GM04504 (cell line): Measurements from ENCODE around the gene TNFRSF11A.

Experiments used
- DNase-seq: peaks from one replicate; pipeline ENCODE4 v3.0.0-alpha.2; 2012; ENCODE audit warnings: low read depth

The TNFRSF11A gene

DNA sequence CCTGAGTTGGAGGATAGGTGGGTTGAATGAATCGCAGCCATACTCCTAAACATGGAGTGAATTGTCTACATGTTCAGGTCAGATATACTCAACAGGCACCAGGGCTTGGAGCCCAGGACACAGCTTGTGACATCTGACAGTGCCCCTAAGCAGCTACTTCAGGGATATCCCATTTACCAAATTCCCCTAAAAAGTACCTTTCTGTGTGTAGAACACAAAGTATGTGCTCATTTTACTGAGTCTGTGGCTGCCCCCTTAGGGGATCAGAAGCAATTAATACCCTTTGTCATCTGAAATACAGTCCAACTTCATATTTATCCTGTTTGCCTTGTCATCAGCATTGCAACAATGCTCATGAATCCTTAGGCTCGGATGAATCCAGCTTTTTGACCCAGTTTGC, 20.8 kb downstream of the TNFRSF11A start:
- DNase-seq: no peak

DNA sequence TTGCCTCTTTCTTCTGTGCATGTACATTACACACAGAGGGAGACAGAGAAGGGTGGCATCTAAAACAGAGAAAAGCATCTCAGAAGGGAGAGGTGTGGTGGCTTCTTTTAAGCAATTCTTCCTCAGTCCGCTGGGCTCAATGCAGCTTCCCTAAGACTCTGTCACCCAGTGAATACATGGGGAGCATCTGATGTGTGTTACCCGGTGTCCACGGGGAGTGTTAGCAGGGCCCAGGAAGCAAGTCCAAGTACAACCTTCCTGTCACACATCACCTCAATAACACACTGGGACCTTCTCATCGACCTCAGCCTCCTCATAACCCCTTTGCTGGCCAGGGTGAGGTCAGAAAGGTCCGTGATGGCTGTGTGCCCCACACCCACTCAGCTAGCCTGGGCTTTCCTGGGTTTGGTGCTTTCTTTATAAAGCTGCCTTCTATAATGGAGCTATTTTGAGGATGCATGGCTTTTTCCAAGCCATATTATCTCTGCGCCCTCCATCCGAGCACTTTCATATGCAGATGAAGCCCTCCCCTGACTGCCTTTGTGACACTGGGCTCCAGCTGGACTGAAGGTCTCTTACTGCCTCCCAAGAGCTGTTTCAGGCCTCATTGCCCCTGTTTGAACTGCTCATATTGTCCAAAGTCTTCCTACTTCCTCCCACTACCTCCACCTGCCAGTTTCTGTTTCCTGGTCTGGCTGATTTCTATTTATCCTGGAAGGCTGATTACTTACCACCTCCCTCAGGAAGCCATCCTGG, 21.4 kb downstream of the TNFRSF11A start:
- no peak for DNase-seq

DNA sequence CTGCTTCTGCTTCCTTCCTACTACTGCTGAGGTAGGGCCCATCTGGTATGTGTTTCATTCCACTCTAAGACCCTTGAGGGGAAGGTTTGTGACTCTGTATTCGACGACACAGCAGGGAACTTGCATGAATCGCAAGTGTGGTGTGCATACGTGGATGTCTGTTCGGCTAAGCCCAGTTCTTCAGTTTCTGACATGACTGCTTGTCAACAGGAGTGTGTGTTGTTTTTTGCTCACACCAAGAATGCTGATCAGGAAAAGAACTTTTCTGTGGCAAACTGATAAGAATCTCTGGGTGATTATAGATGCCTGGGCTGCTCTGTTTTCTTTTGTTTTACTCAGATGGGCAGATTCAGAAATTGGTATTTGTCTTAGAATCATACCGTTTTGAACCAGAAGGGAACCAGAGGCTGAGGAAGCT, 22.0 kb downstream of the TNFRSF11A start:
- DNase-seq: no peak

DNA sequence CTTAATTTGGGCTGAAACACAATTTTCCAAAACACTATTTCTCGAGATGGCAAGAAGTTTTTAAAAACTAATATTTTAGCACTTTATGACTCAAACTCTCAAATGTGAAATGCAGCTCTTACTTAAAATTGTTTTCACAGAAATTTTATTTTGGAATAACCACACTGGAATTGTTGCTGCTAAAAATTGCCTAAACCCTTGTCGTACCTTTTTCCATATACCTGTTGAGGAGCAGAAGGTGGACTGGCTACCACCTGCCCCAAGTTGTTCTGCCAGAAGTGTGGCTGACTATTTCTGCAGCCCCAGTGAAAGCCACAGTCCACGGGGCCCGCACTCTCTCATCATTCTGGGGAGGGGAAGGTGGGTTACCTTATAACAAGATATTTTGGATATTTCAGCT, 23.4 kb downstream of the TNFRSF11A start:
- DNase-seq: no peak

DNA sequence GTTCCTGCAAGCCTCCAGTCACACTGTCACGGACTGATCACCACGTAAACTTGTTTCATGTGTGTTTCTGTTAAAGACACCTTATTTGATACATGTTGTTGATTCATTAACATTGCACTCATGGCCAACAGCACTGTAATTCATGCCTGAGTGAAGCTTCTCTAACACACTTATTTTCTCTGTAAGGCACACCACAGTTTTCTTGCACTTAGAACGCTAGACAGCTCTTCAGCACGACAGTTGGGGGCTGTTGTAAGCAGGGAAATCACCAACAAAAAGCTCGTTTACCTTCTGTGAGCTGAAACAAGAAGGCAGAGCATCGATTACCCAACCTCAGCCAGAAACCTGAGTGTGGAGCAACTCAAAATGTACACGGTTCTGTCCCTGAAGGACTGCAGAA, 28.1 kb downstream of the TNFRSF11A start:
- no peak for DNase-seq

DNA sequence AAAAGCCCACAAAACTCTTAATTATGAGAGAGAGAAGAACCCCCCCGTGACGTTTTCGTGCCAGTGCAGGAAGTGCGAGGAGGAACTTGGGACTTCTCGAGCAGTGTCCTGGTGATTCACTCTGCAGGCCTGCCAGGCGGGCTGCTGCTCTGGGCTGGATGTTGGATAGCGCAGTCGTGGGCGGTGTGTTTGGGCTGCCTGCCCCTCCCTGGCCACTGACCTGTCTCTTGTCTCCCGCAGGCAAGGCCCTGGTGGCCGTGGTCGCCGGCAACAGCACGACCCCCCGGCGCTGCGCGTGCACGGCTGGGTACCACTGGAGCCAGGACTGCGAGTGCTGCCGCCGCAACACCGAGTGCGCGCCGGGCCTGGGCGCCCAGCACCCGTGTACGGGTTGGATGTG, 29.0 kb downstream of the TNFRSF11A start:
- no peak for DNase-seq

DNA sequence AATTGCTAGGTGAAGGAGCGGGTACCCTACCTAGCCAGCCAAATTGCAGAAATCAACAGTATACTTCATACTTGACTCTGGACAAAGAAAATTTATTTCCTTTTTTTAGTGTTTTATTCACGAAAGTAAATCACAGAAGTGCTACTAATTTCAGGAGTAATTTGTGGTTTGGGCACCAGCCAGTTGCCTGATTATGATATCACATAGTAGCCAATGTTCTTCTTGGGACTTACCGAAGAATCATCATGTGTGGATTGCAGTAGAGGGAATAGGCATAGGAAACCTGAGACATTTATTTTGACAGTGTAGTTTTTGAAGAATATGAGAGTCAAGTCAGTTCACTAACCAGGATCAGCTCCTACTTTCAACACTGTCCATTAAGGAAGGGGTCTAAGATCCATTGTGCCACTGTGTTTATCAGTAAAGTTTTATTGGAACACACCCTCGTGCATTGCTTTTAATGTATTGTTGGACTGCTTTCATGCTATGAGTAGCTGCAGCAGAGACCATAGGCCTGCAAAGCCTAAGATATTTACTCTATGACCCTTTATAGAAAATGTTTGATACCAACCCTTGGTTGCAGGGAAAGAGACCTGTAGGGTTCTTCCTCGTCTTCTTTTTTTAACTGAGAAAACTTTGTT, 32.1 kb downstream of the TNFRSF11A start:
- no peak for DNase-seq

DNA sequence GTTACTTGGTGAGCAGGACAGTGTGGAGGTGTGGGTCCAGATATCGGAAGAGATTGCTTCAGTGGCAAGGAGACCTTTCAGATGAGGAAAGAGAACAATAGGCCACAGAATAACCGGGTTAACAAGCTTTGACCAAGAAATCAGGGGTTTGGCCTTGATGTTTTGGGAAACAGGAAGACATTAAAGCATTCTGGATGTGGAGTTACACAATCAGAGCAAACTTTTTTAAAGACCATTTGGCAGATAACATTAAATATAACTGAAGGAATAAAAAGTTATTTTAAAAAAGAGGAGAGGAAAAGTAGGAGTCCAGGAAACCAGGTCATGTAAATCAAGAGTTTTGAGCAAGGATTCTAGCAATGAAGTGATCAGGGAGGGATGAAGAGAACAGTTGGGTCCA, 35.7 kb downstream of the TNFRSF11A start:
- DNase-seq: no peak

DNA sequence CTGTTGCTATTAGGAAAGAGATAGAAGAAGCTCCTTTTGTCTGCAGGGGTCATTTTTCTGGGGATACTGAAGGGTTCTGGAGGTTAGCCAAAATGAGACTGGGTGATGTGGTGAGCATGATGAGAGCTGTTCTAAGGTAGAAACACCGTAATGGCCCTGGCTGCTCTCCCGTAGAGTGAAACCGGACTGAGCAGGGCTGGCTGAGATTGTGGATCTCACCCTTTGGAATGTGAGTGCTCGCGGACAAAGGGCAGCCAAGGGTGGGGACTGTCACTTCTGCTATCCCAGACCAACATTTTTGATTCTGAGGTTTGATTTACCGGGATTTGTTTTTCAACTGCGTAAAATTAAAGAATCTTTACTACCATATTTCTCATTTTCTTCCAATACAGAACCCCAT, 36.2 kb downstream of the TNFRSF11A start:
- DNase-seq: no peak

DNA sequence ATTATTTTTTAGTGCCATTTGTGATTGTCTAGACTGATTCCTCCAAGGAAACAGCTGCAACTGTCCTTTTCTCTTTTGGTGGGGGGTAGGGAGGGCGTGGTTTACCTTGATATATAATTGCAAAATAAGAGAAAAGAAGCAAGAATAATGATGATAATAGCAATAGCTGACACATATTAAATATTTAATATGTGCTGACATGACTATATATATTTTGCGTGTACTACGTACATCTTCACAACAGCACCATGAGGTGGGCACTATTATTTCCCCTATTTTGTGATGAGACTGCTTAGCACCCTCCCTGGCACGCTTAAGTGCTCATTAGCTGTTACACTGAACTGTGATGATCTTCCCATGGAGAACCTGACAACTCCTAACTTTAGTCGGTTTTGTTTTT, 39.4 kb downstream of the TNFRSF11A start:
- DNase-seq: no peak

DNA sequence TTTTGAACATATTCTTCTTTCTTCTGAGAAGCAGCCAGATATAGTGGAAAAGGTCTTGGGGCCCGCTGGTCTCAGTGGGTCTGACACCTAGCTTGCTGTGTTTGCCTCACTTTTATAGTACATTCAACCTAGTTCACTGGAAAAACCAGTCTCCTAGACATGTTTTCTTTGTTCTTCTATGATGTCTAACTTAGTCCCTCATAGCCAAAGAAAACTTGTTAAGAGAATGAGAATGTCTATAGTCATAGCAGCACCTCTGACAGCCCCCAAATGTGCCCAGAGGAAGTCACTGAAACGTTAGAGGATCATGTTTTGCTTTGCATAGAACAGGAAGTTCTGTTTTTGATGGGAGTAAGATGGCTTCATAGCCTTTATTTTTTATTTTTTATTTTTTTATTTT, 40.3 kb downstream of the TNFRSF11A start:
- no peak for DNase-seq

DNA sequence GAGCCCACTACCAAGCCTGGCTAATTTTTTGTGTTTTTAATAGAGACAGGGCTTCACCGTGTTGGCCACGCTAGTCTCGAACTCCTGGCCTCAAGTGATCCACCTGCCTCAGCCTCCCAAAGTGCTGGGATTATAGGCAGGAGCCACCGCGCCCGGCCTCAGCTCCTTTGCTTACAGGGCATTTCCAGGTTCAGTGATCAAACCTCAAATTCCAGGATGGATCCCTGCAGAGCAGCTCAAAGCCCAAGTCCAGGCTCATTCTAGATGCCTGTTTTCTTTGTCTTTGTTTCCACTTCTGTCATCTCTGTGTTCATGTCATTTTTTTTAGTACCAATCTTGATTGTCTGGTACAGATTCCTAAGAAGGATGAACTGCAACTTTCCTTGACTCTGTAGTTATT, 41.9 kb downstream of the TNFRSF11A start:
- DNase-seq: no peak

DNA sequence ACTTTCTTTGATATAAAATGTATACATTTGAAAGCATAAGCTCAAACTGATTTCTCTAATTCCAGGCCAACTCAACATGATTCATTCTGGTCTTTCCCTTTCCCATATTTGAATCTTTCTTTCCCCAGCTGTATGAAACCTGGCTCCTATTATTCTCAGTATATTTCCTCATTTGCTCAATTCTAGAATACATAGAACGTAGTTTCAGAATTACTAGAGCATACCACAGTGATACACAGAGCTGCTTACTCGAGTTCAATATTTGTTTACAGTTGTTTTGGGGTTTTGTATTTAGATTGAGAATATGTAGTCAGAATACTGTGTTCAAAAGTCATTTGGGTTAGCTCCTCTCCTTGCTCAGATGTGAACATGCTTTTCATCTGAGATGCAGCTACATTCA, 43.0 kb downstream of the TNFRSF11A start:
- no peak for DNase-seq

DNA sequence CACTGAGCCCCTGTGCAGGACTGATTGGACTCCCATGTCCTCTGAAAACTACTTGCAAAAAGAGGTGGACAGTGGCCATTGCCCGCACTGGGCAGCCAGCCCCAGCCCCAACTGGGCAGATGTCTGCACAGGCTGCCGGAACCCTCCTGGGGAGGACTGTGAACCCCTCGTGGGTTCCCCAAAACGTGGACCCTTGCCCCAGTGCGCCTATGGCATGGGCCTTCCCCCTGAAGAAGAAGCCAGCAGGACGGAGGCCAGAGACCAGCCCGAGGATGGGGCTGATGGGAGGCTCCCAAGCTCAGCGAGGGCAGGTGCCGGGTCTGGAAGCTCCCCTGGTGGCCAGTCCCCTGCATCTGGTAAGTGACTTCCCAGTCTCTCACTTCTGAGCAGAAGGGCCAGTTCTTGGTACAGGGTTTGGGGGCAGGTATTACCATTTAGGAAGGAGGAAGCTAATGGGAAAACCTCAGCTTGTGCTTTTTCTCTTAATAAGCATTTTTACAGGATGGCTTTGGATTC, 44.1 kb downstream of the TNFRSF11A start:
- DNase-seq: no peak

DNA sequence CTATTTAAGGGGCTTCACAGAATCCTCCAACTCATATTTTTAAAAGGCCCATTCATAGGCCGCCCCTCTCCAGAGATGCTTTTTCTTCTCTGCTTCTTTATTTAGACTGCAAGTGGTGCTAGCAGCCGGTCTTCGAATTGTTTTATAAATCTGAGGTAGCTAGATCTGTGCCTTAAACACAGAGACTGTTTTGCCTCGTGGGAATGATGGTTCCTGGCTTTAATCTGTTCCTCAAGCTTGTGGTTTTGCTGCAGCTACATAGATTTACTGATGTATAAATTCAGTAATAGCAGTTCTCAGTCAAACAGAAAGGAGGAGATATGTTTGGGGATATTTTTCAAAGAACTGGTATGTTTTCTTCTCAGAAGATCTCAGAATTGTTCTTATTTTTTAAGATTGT, 45.3 kb downstream of the TNFRSF11A start:
- no peak for DNase-seq

DNA sequence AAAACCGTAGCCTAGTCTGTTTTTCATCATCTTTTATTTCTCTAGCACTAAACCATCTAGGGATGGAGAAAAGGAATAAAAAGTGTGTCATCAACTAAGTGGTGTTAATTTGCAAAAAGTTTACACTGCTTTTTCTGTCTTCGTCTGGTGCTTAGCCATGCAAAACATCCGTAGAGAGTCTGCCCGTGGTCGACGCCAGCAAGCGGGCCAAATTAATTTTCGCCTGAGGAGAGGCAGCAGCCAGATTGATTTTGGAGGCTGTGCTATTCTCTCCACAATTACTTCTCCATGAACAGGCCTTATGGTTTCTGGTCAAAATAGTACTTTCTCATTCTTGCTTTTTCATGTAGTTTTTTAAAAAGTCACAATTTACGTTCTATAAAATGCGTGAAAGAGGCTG, 46.3 kb downstream of the TNFRSF11A start:
- DNase-seq: no peak

DNA sequence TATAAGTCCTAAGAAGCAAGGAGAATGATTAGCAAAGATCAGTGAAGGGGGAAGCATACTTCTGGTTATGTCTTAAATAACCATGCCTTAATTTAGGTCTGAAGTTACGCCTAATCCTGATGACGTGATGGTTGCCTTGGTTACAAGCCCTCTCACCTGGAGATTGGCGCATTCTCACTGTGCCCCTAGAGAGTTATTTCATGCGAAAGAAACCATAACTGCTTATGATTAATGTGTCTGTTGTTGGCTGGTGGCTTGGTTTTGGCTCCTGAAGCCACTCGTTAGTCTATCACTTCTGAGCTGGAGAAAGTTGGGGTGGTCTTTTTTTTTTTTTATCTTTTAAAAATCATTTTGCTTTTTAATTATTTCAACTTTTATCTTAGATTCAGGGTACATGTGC, 47.0 kb downstream of the TNFRSF11A start:
- no peak for DNase-seq

DNA sequence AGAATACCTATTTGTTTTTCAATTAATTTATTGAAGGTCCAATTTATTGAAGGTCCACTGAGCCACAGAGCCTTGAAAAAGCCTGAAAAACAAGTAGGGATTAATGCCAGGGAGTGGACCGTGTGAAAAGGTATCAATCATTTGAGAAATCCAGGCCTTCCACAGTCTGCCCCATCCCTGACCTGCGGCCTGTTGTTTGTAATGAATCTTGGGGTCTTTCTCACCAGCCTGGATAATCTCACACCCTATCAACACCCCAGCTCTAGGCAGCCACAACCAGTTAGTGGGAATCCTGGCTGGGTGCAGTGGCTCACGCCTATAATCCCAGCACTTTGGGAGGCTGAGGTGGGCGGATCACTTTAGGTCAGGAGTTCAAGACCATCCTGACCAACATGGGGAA, 47.8 kb downstream of the TNFRSF11A start:
- no peak for DNase-seq

DNA sequence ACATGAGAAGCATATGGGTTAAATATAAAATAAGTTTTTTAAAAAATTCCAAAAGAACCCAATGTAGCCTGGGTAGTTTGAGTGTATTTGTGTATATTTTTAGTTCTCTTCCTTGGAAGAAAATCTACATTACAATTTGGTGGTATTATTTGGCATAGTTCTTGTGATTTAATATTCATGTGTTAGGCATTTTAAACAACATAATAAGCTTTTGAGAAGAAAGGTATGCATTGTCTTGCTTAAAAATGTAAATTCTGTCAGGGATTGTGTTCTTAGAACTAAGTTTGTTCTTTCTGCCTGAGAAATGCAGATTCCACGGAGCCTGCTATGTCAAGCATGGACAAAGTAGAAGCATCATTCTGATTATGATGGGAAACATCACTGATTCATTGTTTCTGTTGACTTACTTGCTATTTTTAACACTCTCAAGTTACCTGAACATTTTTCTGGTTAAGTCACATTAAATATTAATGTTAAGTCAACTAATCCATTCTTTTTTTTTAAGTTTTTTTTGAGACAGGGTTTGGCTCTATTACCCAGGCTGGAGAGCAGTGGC, 49.4 kb downstream of the TNFRSF11A start:
- DNase-seq: no peak

DNA sequence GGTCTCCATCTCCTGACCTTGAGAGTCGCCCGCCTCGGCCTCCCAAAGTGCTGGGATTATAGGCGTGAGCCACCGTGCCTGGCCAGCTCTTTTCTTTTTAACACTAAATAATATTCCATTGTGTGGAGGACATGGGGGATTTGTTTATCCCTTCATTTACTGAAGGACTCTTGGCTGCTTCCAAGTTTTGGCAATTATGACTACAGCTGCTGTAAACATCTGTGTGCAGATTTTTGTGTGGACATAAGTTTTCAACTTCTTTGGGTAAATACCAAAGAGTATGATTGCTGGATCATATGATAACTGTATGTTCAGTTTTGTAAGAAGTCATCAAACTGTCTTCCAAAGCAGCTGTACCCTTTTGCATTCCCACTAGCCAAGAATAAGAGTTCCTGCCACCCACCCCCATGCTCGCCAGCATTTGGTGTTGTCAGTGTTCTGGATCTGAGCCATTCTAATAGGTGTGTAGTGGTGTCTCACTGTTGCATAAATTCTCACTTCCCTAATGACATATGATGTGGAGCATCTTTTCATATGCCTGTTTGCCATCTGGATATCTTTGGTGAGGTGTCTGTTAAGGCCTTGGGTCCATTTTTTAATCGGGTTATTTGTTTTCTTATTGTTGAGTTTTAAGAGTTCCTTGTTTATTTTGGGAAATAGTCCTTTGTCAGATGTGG, 52.2 kb downstream of the TNFRSF11A start:
- no peak for DNase-seq

DNA sequence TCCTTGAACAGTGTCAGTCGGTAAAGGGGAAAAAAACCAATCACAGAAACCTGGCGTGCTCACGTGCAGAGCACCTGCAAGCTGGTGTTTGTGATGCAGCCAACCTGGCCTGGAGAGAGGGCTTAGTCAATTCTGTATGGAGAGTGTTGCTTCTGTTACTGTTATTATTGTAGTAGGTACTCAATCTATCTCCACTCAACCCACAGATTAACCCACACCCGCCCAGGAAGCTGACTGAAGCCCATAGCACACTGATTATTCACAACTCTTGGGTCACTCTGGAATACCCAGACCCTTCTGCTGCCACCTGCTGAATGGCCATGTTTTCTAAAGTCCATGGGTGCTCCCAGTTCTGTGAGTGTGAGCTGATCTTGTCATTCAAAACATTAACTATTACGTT, 53.9 kb downstream of the TNFRSF11A start:
- no peak for DNase-seq

DNA sequence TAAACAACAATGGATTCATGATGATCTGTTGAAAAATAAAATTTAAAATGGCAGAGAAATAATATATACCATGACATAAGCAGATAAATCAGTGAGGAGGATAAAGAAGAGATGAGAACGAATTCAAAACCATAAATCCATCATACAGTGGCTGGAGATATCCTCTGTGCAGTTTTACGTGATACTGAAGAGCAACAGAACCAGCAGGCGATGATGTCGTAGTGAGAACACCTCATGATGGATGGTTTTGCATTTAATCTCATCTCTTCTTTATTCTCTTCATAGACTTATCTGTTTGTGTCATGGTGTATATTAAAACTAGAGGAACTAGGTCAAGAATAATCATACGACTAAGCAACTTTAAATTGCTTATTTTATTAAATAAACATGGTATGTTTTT, 56.3 kb downstream of the TNFRSF11A start:
- no peak for DNase-seq

DNA sequence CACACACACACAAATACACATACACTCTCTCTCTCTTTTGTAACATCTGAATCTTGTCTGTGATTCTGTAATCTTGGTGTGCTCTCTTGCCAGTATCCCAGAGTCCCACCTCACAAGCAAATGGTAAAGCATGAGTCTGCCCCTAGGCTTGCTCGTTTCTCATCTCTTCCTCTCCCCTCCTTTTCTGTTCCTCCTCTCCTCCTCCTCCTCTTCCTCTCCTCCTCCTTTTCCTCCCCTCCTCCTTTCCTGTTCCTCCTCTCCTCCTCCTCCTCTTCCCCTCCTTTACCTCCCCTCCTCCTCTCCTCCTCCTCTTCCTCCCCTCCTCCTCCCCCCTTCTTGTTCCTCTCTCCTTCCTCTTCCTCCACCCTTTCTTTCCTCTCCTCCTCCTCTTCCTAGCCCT, 59.0 kb downstream of the TNFRSF11A start:
- no peak for DNase-seq
